GM13976 (cell line): ENCODE measurements around the gene PLA2G4A.

Experiments
- DNase-seq: peaks from one replicate; pipeline ENCODE4 v3.0.0; 2012; ENCODE audit warnings: low spot score
- CTCF ChIP-seq: IDR thresholded peaks from 2 replicates; pipeline ENCODE4 v1.5.1; 2012; ENCODE audit warnings: borderline replicate concordance, mild to moderate bottlenecking; ENCODE audit not compliant: insufficient read depth; ENCODE audit errors: extremely low read depth, missing control alignments, control extremely low read depth
- in situ Hi-C: fragments of 300-500 bp; cut with MboI; formaldehyde crosslinking; loops from one replicate; pipeline ENCODE4 v1.12.0; 2022; ENCODE audit warnings: low sequenced_read_pairs, mixed read lengths, inconsistent platforms; ENCODE audit not compliant: unreplicated experiment

PLA2G4A gene

GRCh38 chr1:186839041-186839400 is 10.3 kb downstream of the PLA2G4A start:
- no peak for TF ChIP-seq CTCF
- no peak for DNase-seq
- in situ Hi-C loops, result no loop called here

- in situ Hi-C loops, result no loop called here
Measured at GRCh38 chr1:186841599-186841998, 12.8 kb downstream of the PLA2G4A start.

GRCh38 chr1:186842547-186842946 is 13.8 kb downstream of the PLA2G4A start:
- TF ChIP-seq CTCF, result no peak
- no peak for DNase-seq
- in situ Hi-C loops, result no loop called here

More at GRCh38 chr1:186841599-186841998, 12.8 kb downstream of the PLA2G4A start:
- no peak for TF ChIP-seq CTCF
- DNase-seq, result no peak

DNA sequence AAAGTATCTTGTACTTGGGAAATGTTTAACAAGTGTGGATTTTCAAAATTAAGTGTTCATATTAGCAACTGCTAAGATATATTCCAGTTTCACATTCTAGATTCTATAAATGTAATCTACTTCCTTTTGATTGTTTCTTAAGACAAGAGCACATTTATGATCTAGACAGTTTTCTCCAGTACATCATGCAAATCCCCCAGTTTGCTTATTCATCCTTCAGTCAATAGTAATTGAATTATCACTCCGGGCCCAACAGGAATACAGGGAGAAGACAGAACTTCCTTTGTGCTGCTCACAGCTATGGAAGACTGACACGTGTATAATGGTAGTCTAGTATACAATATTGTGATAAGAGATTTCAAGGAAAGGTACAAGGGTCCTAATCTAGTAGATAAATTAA is 14.5 kb downstream of the PLA2G4A start:
- TF ChIP-seq CTCF, result no peak
- DNase-seq, result no peak
- in situ Hi-C loops, result no loop called here

GRCh38 chr1:186843931-186844330 is 15.2 kb downstream of the PLA2G4A start:
- DNase-seq, result no peak
- TF ChIP-seq CTCF, result no peak
- in situ Hi-C loops, result no loop called here

DNA sequence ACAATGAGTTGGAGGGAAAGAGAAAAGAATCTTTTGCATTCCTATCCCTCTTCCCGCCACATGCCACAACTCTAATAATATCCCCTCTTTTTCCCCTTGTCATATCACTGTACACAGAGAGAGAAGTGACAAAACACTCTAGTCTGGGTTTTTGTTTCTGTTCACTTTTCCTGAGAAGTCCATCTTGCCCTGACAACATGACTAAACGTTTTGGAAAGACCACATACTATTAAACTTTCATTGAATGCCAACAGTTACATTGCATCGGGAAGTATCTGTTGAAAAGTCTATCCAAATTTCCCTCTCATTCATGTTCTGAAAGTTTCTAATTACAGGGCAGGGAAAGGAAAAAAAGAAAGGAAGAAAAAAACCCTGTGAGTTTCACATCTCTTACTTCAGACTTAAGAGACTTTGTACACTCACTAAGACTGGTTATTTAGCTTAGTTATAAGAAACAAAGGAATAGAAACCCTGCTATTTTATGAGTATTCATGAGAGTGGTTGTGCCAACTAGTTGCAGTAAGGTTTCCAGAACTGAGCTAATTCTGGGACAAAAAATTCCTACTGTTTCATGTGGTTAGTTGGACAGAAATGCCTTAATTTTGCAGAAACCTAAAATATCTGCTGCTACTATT is 16.9 kb downstream of the PLA2G4A start:
- in situ Hi-C loops, result no loop called here
- no peak for DNase-seq
- TF ChIP-seq CTCF, result no peak
